Measurements from ENCODE around the gene FLOT1. TPM values are rescaled to one million over a fixed set of nuclear protein-coding genes. Genes with fewer than 3 reads are reported as not detected.
A peak's percentile ranks its signal among the peaks of the same experiment; 100 is the strongest.

Gene FLOT1
- total and polyA plus RNA-seq, 2 of the 13 experiments (the other 11 are each of a cell fraction or from before 2014, with no cell fraction given), result 82.3 to 130 TPM

- H3K4me1 ChIP-seq (ENCODE audit: insufficient read depth, low read length), result peaks cover 78% of the 10 kb centered on the region
- peak overlapping the region; percentile 91 for H3K4me2 ChIP-seq (ENCODE audit: low read depth, low read length)
- DNase-seq (ENCODE audit: low spot score) (no peak), FAIRE-seq (no peak), ATAC-seq (peak; percentile 47)
- ChIA-PET CTCF (ENCODE audit: low intra/inter-chr PET ratio, low total read pairs) (interaction anchor here (1.1 to 1.3 kb wide), 2 partner anchors 40 to 88 kb away, joined by 3 to 6 read pairs; no protein-coding TSS in a partner anchor), POLR2A (interaction anchor here (0.6 to 16.9 kb wide), 16 partner anchors 8 to 141 kb away, joined by 3 to 414 read pairs (median 8); partner anchors contain the start of genes MDC1 and NRM)
- intact Hi-C loops (cut with micrococcal nuclease; ENCODE audit: unreplicated experiment), result loop anchor here (1.0 kb wide), 3 partner anchors 63 to 135 kb away; no protein-coding TSS in a partner anchor
- in situ Hi-C loops (cut with HindIII; ENCODE audit: extremely low pct_ligation_motif_present, low pct_unique_long_range_greater_than_20kb), result loop anchor here (5.0 kb wide), 2 partner anchors 85 to 135 kb away; no protein-coding TSS in a partner anchor
- no peaks in the 10 kb centered on the region for H3K9me3 ChIP-seq (ENCODE audit: low read length)
- peaks cover 9 to 29% of the 10 kb centered on the region in 2 experiments for H3K36me3 ChIP-seq (replicated peaks in 1 of 2; ENCODE audit: control insufficient read depth in 1 of 2, insufficient read depth in 2 of 2, low read length in 2 of 2)
- no peak overlapping the region for H2AFZ ChIP-seq (ENCODE audit: low read length)
- H3K4me3 ChIP-seq (replicated peaks in 1 of 3; ENCODE audit: insufficient read depth in 1 of 3, low read depth in 2 of 3, low read length in 3 of 3), result peak overlapping the region; percentile 91 to 98 (median 98)
- H3K27ac ChIP-seq (ENCODE audit: extremely low read length, insufficient read depth, low read length), result peak overlapping the region; percentile 81
- 20% methylated on average over 13 of the region's 13 CpGs for WGBS (ENCODE audit: low lambda C conversion rate)
- no peaks in the 10 kb centered on the region; a peak in 1 of 5 replicates for H3K27me3 ChIP-seq (ENCODE audit: control insufficient read depth in 1 of 2, insufficient read depth in 2 of 2, low read length in 2 of 2)
- peaks cover 24% of the 10 kb centered on the region for H3K79me2 ChIP-seq (ENCODE audit: insufficient read depth, low read length)
- H3K9ac ChIP-seq (ENCODE audit: insufficient read depth, low read depth, low read length), result peak overlapping the region; percentile 94
- BruUV-seq (replicated peaks), result no TSS peak
- peaks cover 15% of the 10 kb centered on the region for H4K20me1 ChIP-seq (ENCODE audit: insufficient read depth, low read length)
- TF ChIP-seq HINFP (CRISPR knock-in tag; IDR thresholded peaks at IDR 0.05; ENCODE audit: low read depth) (no peak), ZNF142 (CRISPR knock-in tag; IDR thresholded peaks at IDR 0.05) (0 out of 2 replicates have a peak, but pooled peaks have one; percentile 24), SOX13 (IDR thresholded peaks at IDR 0.05) (no peak), SOX13 (CRISPR knock-in tag; conservative IDR thresholded peaks at IDR 0.05 in 1 of 2, IDR thresholded peaks at IDR 0.05 in 1 of 2) (peak in 1 of 2 experiments; percentile 4; a peak in 1 of 4 replicates), ELF4 (CRISPR knock-in tag; IDR thresholded peaks at IDR 0.05; ENCODE audit: borderline replicate concordance) (no peak), CENPT (CRISPR knock-in tag; IDR thresholded peaks at IDR 0.05; ENCODE audit: low read depth) (no peak), RARA (CRISPR knock-in tag; IDR thresholded peaks at IDR 0.05) (no peak), GABPA (IDR thresholded peaks at IDR 0.05; ENCODE audit: low read depth, low read length) (no peak), GABPA (CRISPR knock-in tag; IDR thresholded peaks at IDR 0.05; ENCODE audit: low read depth) (no peak), THAP11 (CRISPR knock-in tag; IDR thresholded peaks at IDR 0.05) (no peak), ZNF296 (CRISPR knock-in tag; conservative IDR thresholded peaks at IDR 0.05) (no peak), HDAC6 (IDR thresholded peaks at IDR 0.05; ENCODE audit: low read depth, low read length) (no peak), NPAS2 (CRISPR knock-in tag; IDR thresholded peaks at IDR 0.05; ENCODE audit: borderline replicate concordance) (no peak), ZNF431 (CRISPR knock-in tag; IDR thresholded peaks at IDR 0.05; ENCODE audit: borderline replicate concordance, low read depth) (no peak), NR0B2 (CRISPR knock-in tag; IDR thresholded peaks at IDR 0.05) (peak; percentile 73; the same call in 1 of the 2 replicates), PHB2 (IDR thresholded peaks at IDR 0.05; ENCODE audit: partially characterized antibody) (no peak), ZSCAN21 (CRISPR knock-in tag; IDR thresholded peaks at IDR 0.05; ENCODE audit: borderline replicate concordance) (no peak)
These were observed 635 bp downstream of the FLOT1 start for GRCh38 chr6:30741789-30742315.
